Chondrocyte (in vitro differentiated cells): ENCODE data around the gene RUNX3. TPM values are rescaled to one million over a fixed set of nuclear protein-coding genes. Genes with fewer than 3 reads are reported as not detected.

Experiments used
- DNase-seq: peaks from one replicate; pipeline ENCODE4 v3.0.0; 2021; ENCODE audit warnings: mixed read lengths, low spot score
- H3K27ac Mint-ChIP-seq: one replicate; pipeline ENCODE4 v1.8.0; 2021; ENCODE audit warnings: mild to moderate bottlenecking, moderate library complexity, mixed read lengths; ENCODE audit not compliant: unreplicated experiment
- H3K27me3 Mint-ChIP-seq: 2 replicates; pipeline ENCODE4 v1.8.0; 2021; ENCODE audit warnings: low read depth, mixed read lengths
- H3K36me3 Mint-ChIP-seq: 2 replicates; pipeline ENCODE4 v1.8.0; 2021; ENCODE audit warnings: low read depth, mixed read lengths
- H3K4me1 Mint-ChIP-seq: 2 replicates; pipeline ENCODE4 v1.8.0; 2021; ENCODE audit warnings: low read depth, mild to moderate bottlenecking, mixed read lengths
- H3K4me3 Mint-ChIP-seq: one replicate; pipeline ENCODE4 v1.8.0; 2021; ENCODE audit warnings: mild to moderate bottlenecking, moderate library complexity, mixed read lengths; ENCODE audit not compliant: unreplicated experiment
- H3K9me3 Mint-ChIP-seq: 2 replicates; pipeline ENCODE4 v1.8.0; 2021; ENCODE audit warnings: low read depth, mixed read lengths
- CTCF ChIP-seq: fragments of 200-600 bp; sonication (generic); IDR thresholded peaks from 2 replicates; pipeline ENCODE4 v1.5.0; 2021; ENCODE audit warnings: antibody characterized with exemption, mild to moderate bottlenecking, moderate library complexity
- total RNA-seq: library from RNA; stranded (reverse); gene quantifications from 3 replicates; pipeline ENCODE4 v1.2.1, GENCODE V29; 2021

RUNX3 gene
- total RNA-seq, 1 donor from 2014 or later: 1.8 TPM

- H3K9me3 Mint-ChIP-seq: peaks cover 27% of the 10 kb centered on the region
- H3K27ac Mint-ChIP-seq: no peak overlapping the region
- TF ChIP-seq CTCF: no peak
- H3K4me1 Mint-ChIP-seq: peaks cover 4% of the 10 kb centered on the region
- peak; percentile 27 for DNase-seq
- peaks cover 12% of the 10 kb centered on the region for H3K27me3 Mint-ChIP-seq
- H3K36me3 Mint-ChIP-seq: peaks cover 12% of the 10 kb centered on the region
- H3K4me3 Mint-ChIP-seq: no peak overlapping the region
Observed at GRCh38 chr1:24878775-24879742, 51.0 kb downstream of the RUNX3 start.

GRCh38 chr1:24878045-24878444, 52.0 kb downstream of the RUNX3 start:
- DNase-seq: peak; percentile 29
- no peak for TF ChIP-seq CTCF
- peaks cover 17% of the 10 kb centered on the region for H3K9me3 Mint-ChIP-seq
- no peak overlapping the region for H3K4me3 Mint-ChIP-seq
- H3K4me1 Mint-ChIP-seq: peaks cover 4% of the 10 kb centered on the region
- H3K36me3 Mint-ChIP-seq: peaks cover 7% of the 10 kb centered on the region
- no peak overlapping the region for H3K27ac Mint-ChIP-seq
- peaks cover 11% of the 10 kb centered on the region for H3K27me3 Mint-ChIP-seq

- Mint-ChIP-seq H3K27ac (no peak overlapping the region), H3K36me3 (no peaks in the 10 kb centered on the region), H3K4me3 (no peak overlapping the region), H3K27me3 (peaks cover 2% of the 10 kb centered on the region), H3K9me3 (peaks cover 6% of the 10 kb centered on the region), H3K4me1 (peaks cover 4% of the 10 kb centered on the region)
- TF ChIP-seq CTCF: no peak
- DNase-seq: peak; percentile 8
Observed at GRCh38 chr1:24875991-24876506, 54.0 kb downstream of the RUNX3 start.

GRCh38 chr1:24875257-24875656, 54.8 kb downstream of the RUNX3 start:
- Mint-ChIP-seq H3K27ac (no peak overlapping the region), H3K36me3 (no peaks in the 10 kb centered on the region), H3K4me3 (no peak overlapping the region), H3K4me1 (peaks cover 4% of the 10 kb centered on the region), H3K27me3 (no peaks in the 10 kb centered on the region), H3K9me3 (no peaks in the 10 kb centered on the region)
- DNase-seq: no peak
- no peak for TF ChIP-seq CTCF

GRCh38 chr1:24874611-24875234, 55.4 kb downstream of the RUNX3 start:
- H3K27ac Mint-ChIP-seq: no peak overlapping the region
- DNase-seq: no peak
- H3K9me3 Mint-ChIP-seq: no peaks in the 10 kb centered on the region
- no peaks in the 10 kb centered on the region for H3K27me3 Mint-ChIP-seq
- TF ChIP-seq CTCF: no peak
- H3K4me1 Mint-ChIP-seq: peaks cover 4% of the 10 kb centered on the region
- H3K4me3 Mint-ChIP-seq: no peak overlapping the region
- H3K36me3 Mint-ChIP-seq: no peaks in the 10 kb centered on the region
